AG04450 (cell line): ENCODE results near the gene DSCAML1. TPM values are rescaled to one million over a fixed set of nuclear protein-coding genes. Genes with fewer than 3 reads are reported as not detected.

Experiments
- CTCF ChIA-PET: fragments of 300-600, 350-600 bp; formaldehyde crosslinking; extraction: SDS; loops from one replicate; lab custom pipeline; 2022; ENCODE audit warnings: antibody characterized with exemption, inconsistent platforms; lab: Charles Lee
- POLR2A ChIA-PET: fragments of 350-600 bp; formaldehyde crosslinking; extraction: SDS; loops from one replicate; lab custom pipeline; 2021; ENCODE audit warnings: antibody characterized with exemption, inconsistent platforms; lab: Yijun Ruan, JAX
- DNase-seq: peaks from one replicate; pipeline ENCODE4 v3.0.0-alpha.2; 2011; ENCODE audit warnings: low read depth, low spot score
- H3K27ac ChIP-seq: one replicate; pipeline ENCODE4 v1.5.1; 2012; ENCODE audit warnings: low read depth, low read length, control low read depth
- H3K27me3 ChIP-seq: one replicate; pipeline ENCODE4 v1.6.0; 2012; ENCODE audit warnings: low read length; ENCODE audit not compliant: control insufficient read depth, insufficient read depth
- H3K4me3 ChIP-seq: 2 replicates; pipeline ENCODE4 v1.5.1; 2011; ENCODE audit warnings: mild to moderate bottlenecking, low read depth, low read length, control low read depth
- H3K9me3 ChIP-seq: 2 replicates; pipeline ENCODE4 v1.5.1; 2012; ENCODE audit warnings: low read length; ENCODE audit not compliant: control insufficient read depth, insufficient read depth
- polyA plus RNA-seq: library from polyadenylated mRNA; depleted of rRNA; stranded (reverse); fragments of >200 nt; gene quantifications from 2 replicates; pipeline ENCODE4 v1.2.3, GENCODE V29; 2011
- TF ChIP-seq, protein P1 (sequence below): IDR thresholded peaks from 2 replicates; pipeline ENCODE4 v1.5.1; 2011; ENCODE audit warnings: low read depth, low read length, control low read depth, inconsistent platforms

DSCAML1 gene
- polyA plus RNA-seq, 1 experiment: not detected

DNA sequence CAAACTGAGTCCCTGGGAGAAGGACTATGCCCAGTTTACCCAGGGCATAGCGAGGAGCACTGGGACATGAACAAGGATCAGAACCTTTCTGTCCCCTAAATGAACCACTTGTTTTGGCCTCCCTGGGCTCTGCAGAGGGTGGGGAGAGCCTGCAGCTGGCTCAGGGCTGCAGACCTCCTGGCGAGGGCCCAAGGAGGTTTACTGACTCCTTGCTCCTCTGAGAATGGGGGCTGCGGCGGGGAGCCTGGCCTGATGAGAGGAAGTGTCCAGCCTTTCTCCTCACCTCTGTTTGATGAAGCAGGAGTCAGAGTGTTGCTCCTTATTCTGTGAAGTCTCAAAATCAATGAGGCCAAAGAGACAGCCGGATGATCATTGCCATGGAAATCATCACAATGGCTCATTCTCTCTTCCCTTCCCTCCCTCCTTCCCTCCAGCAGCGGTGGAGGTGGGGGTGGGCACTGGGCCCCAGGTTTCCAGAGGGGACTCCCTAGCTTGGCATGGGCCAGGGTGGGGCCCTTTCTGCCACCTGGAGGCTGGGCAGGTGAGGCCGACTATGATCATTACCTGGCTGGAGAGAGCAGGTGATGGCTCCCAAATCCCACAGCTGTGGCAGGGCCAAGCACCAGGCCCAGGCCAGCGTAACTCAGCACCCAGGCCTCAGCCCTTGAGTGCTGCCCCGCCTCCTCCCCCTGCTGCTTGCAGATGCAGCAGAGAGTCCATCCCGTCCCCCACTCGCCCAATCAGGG lies 299.6 kb downstream of the DSCAML1 start:
- TF ChIP-seq, protein P1, sequence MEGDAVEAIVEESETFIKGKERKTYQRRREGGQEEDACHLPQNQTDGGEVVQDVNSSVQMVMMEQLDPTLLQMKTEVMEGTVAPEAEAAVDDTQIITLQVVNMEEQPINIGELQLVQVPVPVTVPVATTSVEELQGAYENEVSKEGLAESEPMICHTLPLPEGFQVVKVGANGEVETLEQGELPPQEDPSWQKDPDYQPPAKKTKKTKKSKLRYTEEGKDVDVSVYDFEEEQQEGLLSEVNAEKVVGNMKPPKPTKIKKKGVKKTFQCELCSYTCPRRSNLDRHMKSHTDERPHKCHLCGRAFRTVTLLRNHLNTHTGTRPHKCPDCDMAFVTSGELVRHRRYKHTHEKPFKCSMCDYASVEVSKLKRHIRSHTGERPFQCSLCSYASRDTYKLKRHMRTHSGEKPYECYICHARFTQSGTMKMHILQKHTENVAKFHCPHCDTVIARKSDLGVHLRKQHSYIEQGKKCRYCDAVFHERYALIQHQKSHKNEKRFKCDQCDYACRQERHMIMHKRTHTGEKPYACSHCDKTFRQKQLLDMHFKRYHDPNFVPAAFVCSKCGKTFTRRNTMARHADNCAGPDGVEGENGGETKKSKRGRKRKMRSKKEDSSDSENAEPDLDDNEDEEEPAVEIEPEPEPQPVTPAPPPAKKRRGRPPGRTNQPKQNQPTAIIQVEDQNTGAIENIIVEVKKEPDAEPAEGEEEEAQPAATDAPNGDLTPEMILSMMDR: no peak
- POLR2A ChIA-PET: no interaction called here
- DNase-seq: no peak
- Histone ChIP-seq H3K27me3 (peaks cover 24% of the 10 kb centered on the region), H3K27ac (no peak overlapping the region), H3K9me3 (no peaks in the 10 kb centered on the region), H3K4me3 (no peak overlapping the region)
- CTCF ChIA-PET: no interaction called here

DNA sequence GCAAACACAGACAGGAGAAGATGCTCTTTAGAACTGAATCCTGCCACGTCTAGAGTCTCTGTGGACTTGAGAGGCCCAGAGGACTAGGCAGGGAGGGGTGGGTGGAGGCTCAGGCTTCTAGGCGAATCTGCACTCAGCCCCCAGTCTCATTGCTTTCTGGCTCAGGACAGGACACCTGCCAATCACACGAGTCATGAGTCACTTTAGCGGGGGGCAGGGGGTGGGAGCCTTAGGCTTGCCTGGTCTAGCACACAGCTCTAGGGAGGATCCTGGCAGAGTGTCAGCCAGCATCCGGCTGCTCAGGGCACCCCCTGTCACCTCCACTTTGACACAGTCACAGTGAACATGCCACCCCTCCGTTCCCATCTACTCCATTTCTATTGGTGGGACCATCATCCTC lies 301.7 kb downstream of the DSCAML1 start:
- TF ChIP-seq, protein P1: no peak
- Histone ChIP-seq H3K27me3 (peaks cover 29% of the 10 kb centered on the region), H3K9me3 (no peaks in the 10 kb centered on the region), H3K4me3 (no peak overlapping the region), H3K27ac (no peak overlapping the region)
- POLR2A ChIA-PET: no interaction called here
- CTCF ChIA-PET: no interaction called here
- DNase-seq: no peak

DNA sequence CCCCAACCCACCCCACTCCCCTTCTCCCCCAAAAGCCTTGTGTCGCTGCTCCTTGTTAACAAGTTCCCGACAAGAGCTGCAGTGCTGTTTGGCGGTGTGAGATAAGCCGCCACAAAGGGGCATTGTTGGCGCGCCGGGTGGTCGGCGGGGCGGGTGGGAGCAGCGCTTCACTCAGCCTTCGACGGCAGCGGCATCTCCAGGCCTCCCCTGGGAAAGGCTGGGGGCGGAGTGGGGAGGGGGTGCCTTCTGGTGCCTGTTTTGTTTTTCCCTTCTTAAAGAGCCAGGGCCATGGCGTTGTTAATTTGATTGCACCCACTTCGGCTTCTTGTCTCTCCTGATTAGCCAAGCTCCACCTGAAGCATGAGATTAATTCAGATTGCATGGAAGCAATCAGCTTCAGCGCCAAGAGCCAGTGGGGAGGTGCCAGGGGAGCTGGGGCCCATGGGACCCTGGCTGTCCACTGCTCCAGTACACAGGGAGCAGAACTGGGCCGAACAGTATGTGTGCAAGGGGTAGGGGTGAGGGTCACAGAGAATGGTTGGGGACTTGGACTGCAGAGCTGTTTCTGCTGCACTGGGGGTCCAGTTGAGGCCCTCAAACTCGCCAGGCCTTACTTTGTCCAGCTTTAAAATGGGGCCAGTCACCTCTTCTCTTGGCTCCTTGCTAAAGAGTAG lies 304.3 kb downstream of the DSCAML1 start:
- ChIA-PET POLR2A (no interaction called here), CTCF (no interaction called here)
- H3K4me3 ChIP-seq: no peak overlapping the region
- peaks cover 21% of the 10 kb centered on the region for H3K27me3 ChIP-seq
- TF ChIP-seq, protein P1: no peak
- no peak overlapping the region for H3K27ac ChIP-seq
- DNase-seq: no peak
- no peaks in the 10 kb centered on the region for H3K9me3 ChIP-seq

DNA sequence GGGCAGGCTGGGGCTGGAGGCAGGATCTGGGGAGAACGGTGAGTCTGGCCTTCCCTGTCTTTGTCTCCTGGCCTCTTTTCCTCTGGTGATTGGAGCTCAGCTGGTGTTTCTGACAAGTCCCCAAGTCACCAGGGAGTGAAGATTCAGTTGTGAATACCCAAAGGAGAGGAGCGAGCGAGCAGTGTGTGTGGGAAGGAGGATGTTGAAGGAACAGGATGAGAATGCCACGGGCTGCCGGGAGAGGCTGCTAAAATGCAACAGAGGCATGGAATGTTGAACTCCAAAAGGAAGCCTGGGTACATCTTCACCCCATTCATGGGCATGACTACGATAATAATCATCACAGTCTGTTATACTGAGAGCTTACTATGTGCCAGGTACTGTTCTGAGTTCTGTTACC lies 306.1 kb downstream of the DSCAML1 start:
- Histone ChIP-seq H3K9me3 (no peaks in the 10 kb centered on the region), H3K27me3 (peaks cover 14% of the 10 kb centered on the region), H3K4me3 (no peak overlapping the region), H3K27ac (no peak overlapping the region)
- ChIA-PET POLR2A (no interaction called here), CTCF (interaction anchor here (1.6 kb wide), 1 partner anchor 65 kb away, joined by 3 read pairs; no protein-coding TSS in a partner anchor)
- DNase-seq: no peak
- TF ChIP-seq, protein P1: no peak
